GM13977 (cell line): ENCODE data around the gene PREX1.
A peak's percentile ranks its signal among the peaks of the same experiment; 100 is the strongest.
"Not testable (repeated sequence)": the region's sequence is repeated elsewhere in the genome, so short reads cannot be mapped to it uniquely, and the experiment has no call there.

Source experiments
- DNase-seq: peaks from one replicate; pipeline ENCODE4 v3.0.0; 2012; ENCODE audit warnings: low spot score
- CTCF ChIP-seq: IDR thresholded peaks from 2 replicates; pipeline ENCODE4 v1.5.1; 2012; ENCODE audit warnings: mild to moderate bottlenecking, control low read depth; ENCODE audit not compliant: insufficient read depth; ENCODE audit errors: extremely low read depth, missing control alignments
- in situ Hi-C: fragments of 300-500 bp; cut with MboI; formaldehyde crosslinking; loops from one replicate; pipeline ENCODE4 v1.12.0; 2022; ENCODE audit warnings: low sequenced_read_pairs, low pct_unique_long_range_greater_than_20kb, mixed read lengths, inconsistent platforms; ENCODE audit not compliant: unreplicated experiment

Gene PREX1

GRCh38 chr20:48826883-48827771 is 672 bp downstream of the PREX1 start:
- in situ Hi-C loops: no loop called here
- DNase-seq: peak; percentile 65
- peak; percentile 38 for TF ChIP-seq CTCF

GRCh38 chr20:48826480-48826879 is 1.3 kb downstream of the PREX1 start:
- DNase-seq, in situ Hi-C loops: not testable (repeated sequence)

DNA sequence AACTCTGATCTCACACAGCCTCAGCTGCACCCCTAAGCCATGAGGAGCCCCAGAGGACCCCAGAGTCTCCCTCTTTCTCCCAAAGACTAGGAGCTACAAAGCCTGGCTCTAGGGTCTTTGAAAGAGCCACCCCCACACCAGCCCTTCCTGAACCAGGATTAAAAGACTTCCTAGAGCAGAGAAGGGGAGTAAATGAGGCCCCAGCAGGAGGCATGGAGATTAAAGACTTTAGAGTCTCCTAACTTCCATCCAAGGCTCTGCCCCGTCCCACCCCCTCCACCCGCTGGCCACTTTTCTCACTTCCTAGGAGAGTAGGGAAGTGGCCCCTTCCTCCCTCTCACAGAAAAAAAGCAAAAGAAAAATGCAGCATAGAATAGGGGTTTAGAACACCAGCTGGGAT is 1.7 kb downstream of the PREX1 start:
- no peak for TF ChIP-seq CTCF
- DNase-seq: no peak
- in situ Hi-C loops: no loop called here

DNA sequence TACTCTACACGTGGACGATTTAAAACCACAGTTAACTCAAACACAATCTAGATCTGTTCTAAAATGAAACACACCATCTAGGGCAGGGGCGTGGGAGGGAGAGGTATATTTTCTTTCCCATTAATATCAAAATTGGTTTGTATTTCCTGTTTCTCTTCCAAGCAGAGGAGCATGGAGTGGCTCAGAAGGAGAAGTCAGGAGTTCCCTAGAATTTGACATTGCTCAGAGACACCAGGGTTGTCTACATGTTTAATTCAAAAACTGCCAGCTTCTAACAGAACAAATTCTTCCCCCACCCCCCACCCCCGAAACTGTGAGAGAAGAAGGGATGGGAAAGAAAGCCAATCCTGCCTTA is 2.3 kb downstream of the PREX1 start:
- DNase-seq: no peak
- TF ChIP-seq CTCF: no peak
- in situ Hi-C loops: no loop called here

DNA sequence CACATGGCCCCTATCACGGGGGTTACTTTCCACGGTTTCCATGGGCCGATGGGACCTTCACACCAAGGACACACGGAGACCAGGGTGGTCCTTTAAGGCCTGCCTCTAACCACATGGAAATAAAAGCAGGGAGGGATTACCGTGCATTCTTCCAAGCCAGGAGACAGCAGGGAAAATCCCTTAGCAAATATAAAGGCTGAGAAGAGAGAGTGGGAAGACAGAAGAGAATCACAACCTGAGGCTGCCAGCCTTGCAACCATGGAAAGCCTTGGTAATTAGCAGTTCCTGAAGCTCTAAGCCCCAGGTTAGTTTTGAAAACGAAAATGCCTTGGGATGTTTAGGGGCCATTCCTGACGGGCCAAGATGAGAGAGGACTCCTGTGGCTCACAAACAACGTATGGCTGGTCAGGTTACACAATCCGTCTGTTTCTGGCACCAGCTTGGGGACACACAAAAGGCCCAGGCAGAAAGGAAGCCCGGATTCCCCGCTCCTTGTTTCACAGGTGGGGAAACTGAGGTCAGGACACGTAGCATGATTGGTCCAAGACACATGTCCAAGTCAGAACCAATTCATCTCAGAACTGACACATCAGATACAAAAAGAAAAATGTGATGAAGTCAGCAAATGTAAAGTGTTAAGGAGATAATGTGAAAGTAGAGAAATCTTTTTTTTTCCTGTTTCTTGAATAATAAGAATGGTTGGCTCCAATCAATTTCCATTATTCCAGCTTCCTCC is 2.8 kb downstream of the PREX1 start:
- in situ Hi-C loops: no loop called here
- TF ChIP-seq CTCF: no peak

GRCh38 chr20:48823960-48824498 is 3.8 kb downstream of the PREX1 start:
- DNase-seq: peak; percentile 84
- TF ChIP-seq CTCF: no peak
- in situ Hi-C loops: no loop called here

More for the DNA sequence above, 2.8 kb downstream of the PREX1 start:
- no peak for DNase-seq

GRCh38 chr20:48823476-48823875 is 4.3 kb downstream of the PREX1 start:
- no peak for DNase-seq
- in situ Hi-C loops: no loop called here
- TF ChIP-seq CTCF: no peak
